H1 (cell line): ENCODE measurements around the gene CFP. TPM values are rescaled to one million over a fixed set of nuclear protein-coding genes. Genes with fewer than 3 reads are reported as not detected.

ENCODE experiments used
- CTCF ChIA-PET: fragments of 300-600 bp; sonication (Branson Sonifier 250); formaldehyde crosslinking; loops from one replicate; lab custom pipeline; 2021; ENCODE audit not compliant: partially characterized antibody; lab: Charles Lee
- POLR2A ChIA-PET: fragments of 300-600 bp; sonication (Branson Sonifier 250); formaldehyde crosslinking; loops from one replicate; lab custom pipeline; 2021; ENCODE audit warnings: inconsistent platforms; ENCODE audit not compliant: partially characterized antibody; lab: Charles Lee
- DNase-seq, 2 experiments: peaks; one replicate each; pipeline versions ENCODE4 v3.0.0 to v3.0.0-alpha.2; 2010 to 2022; ENCODE audit warnings: low spot score in 2 of 2, low read depth in 1 of 2, mixed read lengths in 1 of 2
- FAIRE-seq: peaks from 2 replicates; lab custom pipeline; 2011; peaks lifted over from hg19 to GRCh38; lab: Jason Lieb, UNC
- H2AFZ ChIP-seq: 2 replicates; pipeline ENCODE4 v1.8.1; 2012; ENCODE audit warnings: low read length, inconsistent platforms
- H2AK5ac ChIP-seq: 2 replicates; pipeline ENCODE4 v1.6.1; 2013; ENCODE audit warnings: low read depth, low read length
- H2BK120ac ChIP-seq: replicated peaks from 2 replicates; pipeline ENCODE3; 2013; ENCODE audit warnings: low read depth, low read length, inconsistent platforms
- H2BK12ac ChIP-seq: 2 replicates; pipeline ENCODE4 v1.6.1; 2013; ENCODE audit warnings: low read depth, low read length
- H2BK15ac ChIP-seq: 2 replicates; pipeline ENCODE4 v1.6.1; 2013; ENCODE audit warnings: low read length
- H2BK20ac ChIP-seq: 2 replicates; pipeline ENCODE4 v1.6.1; 2013; ENCODE audit warnings: low read length
- H2BK5ac ChIP-seq: 2 replicates; pipeline ENCODE4 v1.6.1; 2013; ENCODE audit warnings: low read depth, low read length
- H3K14ac ChIP-seq: 2 replicates; pipeline ENCODE4 v1.6.1; 2013; ENCODE audit warnings: inconsistent platforms; ENCODE audit not compliant: insufficient read length
- H3K18ac ChIP-seq: 2 replicates; pipeline ENCODE4 v1.6.1; 2013; ENCODE audit warnings: low read length; ENCODE audit errors: extremely low read depth
- H3K23ac ChIP-seq: 2 replicates; pipeline ENCODE4 v1.6.1; 2013; ENCODE audit warnings: inconsistent platforms; ENCODE audit not compliant: insufficient read length
- H3K23me2 ChIP-seq: 2 replicates; pipeline ENCODE4 v1.6.1; 2013; ENCODE audit warnings: low read depth, low read length
- H3K27ac ChIP-seq: 2 replicates; pipeline ENCODE4 v1.6.1; 2011; ENCODE audit warnings: low read depth, low read length, inconsistent platforms
- H3K27me3 ChIP-seq, 4 experiments: replicated peaks in 1 of 4; 1 replicate in 1 of 4; 2 replicates in 3 of 4; pipeline versions ENCODE4 v1.6.1 to v1.8.1; 2011 to 2013; ENCODE audit warnings: low read length in 3 of 4, mild to moderate bottlenecking in 3 of 4, inconsistent platforms in 2 of 4, mixed read lengths in 2 of 4, moderate library complexity in 1 of 4; ENCODE audit not compliant: control insufficient read depth in 3 of 4, insufficient read depth in 3 of 4; ENCODE audit errors: extremely low read depth in 1 of 4
- H3K36me3 ChIP-seq, 4 experiments: 2 replicates each; pipeline versions ENCODE4 v1.6.1 to v1.8.1; 2011 to 2013; ENCODE audit warnings: mild to moderate bottlenecking in 4 of 4, low read length in 3 of 4, moderate library complexity in 2 of 4, control low read depth in 1 of 4, inconsistent platforms in 1 of 4; ENCODE audit not compliant: insufficient read depth in 4 of 4, control insufficient read depth in 2 of 4
- H3K4ac ChIP-seq: replicated peaks from 2 replicates; pipeline ENCODE3; 2013; ENCODE audit warnings: low read length, low read depth, mixed read lengths, inconsistent platforms; ENCODE audit not compliant: insufficient read length
- H3K4me1 ChIP-seq, 4 experiments: replicated peaks in 1 of 4; 1 replicate in 1 of 4; 2 replicates in 3 of 4; pipeline versions ENCODE4 v1.6.1 to v1.8.1; 2011 to 2013; ENCODE audit warnings: low read length in 3 of 4, inconsistent platforms in 2 of 4, mixed read lengths in 1 of 4; ENCODE audit not compliant: insufficient read depth in 4 of 4, control insufficient read depth in 3 of 4
- H3K4me2 ChIP-seq, 2 experiments: 2 replicates each; pipeline versions ENCODE4 v1.6.1 to v1.8.1; 2011 to 2013; ENCODE audit warnings: low read depth in 2 of 2, low read length in 2 of 2, control low read depth in 1 of 2, inconsistent platforms in 1 of 2, mild to moderate bottlenecking in 1 of 2; ENCODE audit not compliant: insufficient read depth in 1 of 2
- H3K4me3 ChIP-seq, 4 experiments: fragments of 200-600, 300-600 bp in 1 of 4; sonication (generic), shearing (Covaris generic), sonication (Bioruptor Twin) in 1 of 4; 2 replicates each; pipeline versions ENCODE4 v1.5.1 to v1.8.1; 2011 to 2016; ENCODE audit warnings: low read length in 4 of 4, low read depth in 3 of 4, control low read depth in 2 of 4, inconsistent platforms in 2 of 4, mild to moderate bottlenecking in 2 of 4, mixed read lengths in 1 of 4, moderate library complexity in 1 of 4; ENCODE audit not compliant: insufficient read depth in 2 of 4; ENCODE audit errors: extremely low read depth in 1 of 4
- H3K56ac ChIP-seq: replicated peaks from 2 replicates; pipeline ENCODE3; 2013; ENCODE audit warnings: low read depth, mild to moderate bottlenecking, mixed read lengths, low read length, inconsistent platforms; ENCODE audit not compliant: insufficient read length
- H3K79me1 ChIP-seq: 2 replicates; pipeline ENCODE4 v1.6.1; 2013; ENCODE audit warnings: low read depth, low read length, control low read depth
- H3K79me2 ChIP-seq, 2 experiments: 2 replicates each; pipeline versions ENCODE4 v1.6.1 to v1.8.1; 2012 to 2013; ENCODE audit warnings: low read length in 2 of 2, mild to moderate bottlenecking in 2 of 2, inconsistent platforms in 1 of 2; ENCODE audit not compliant: insufficient read depth in 2 of 2, control insufficient read depth in 1 of 2
- H3K9ac ChIP-seq, 4 experiments: replicated peaks in 1 of 4; 1 replicate in 1 of 4; 2 replicates in 3 of 4; pipeline versions ENCODE4 v1.6.1 to v1.8.1; 2011 to 2013; ENCODE audit warnings: low read depth in 3 of 4, low read length in 3 of 4, control low read depth in 2 of 4, mild to moderate bottlenecking in 2 of 4, moderate library complexity in 2 of 4, inconsistent platforms in 1 of 4; ENCODE audit errors: extremely low read depth in 1 of 4
- H3K9me3 ChIP-seq, 2 experiments: 2 replicates each; pipeline versions ENCODE4 v1.6.1 to v1.8.1; 2012 to 2013; ENCODE audit warnings: mild to moderate bottlenecking in 2 of 2, moderate library complexity in 2 of 2, control low read depth in 1 of 2, inconsistent platforms in 1 of 2, low read depth in 1 of 2, low read length in 1 of 2, mixed read lengths in 1 of 2; ENCODE audit not compliant: insufficient read depth in 2 of 2
- H4K20me1 ChIP-seq, 2 experiments: replicated peaks in 1 of 2; 2 replicates each; pipeline versions ENCODE3 to v1.8.1; 2011 to 2013; ENCODE audit warnings: inconsistent platforms in 2 of 2, low read length in 2 of 2, mild to moderate bottlenecking in 1 of 2; ENCODE audit not compliant: insufficient read depth in 2 of 2, control insufficient read depth in 1 of 2
- H4K5ac ChIP-seq: 2 replicates; pipeline ENCODE4 v1.6.1; 2013; ENCODE audit warnings: low read length, low read depth, mixed read lengths, inconsistent platforms; ENCODE audit not compliant: insufficient read length
- H4K8ac ChIP-seq: 2 replicates; pipeline ENCODE4 v1.8.0; 2013; ENCODE audit warnings: mild to moderate bottlenecking, moderate library complexity, low read length, inconsistent platforms; ENCODE audit not compliant: insufficient read depth; ENCODE audit errors: extremely low read depth
- H4K91ac ChIP-seq: replicated peaks from 2 replicates; pipeline ENCODE3; 2013; ENCODE audit warnings: low read length, mixed read lengths, inconsistent platforms; ENCODE audit not compliant: insufficient read length
- EGR1 ChIP-seq: IDR thresholded peaks from 2 replicates; pipeline ENCODE4 v1.6.1; 2011; ENCODE audit warnings: low read depth, low read length, borderline replicate concordance
- WGBS, 2 experiments: shearing (Covaris generic) in 1 of 2; methylation state at CpG; one replicate each; pipeline versions ENCODE4 v1.1.6 to v1.1.7; 2013 to 2015; ENCODE audit warnings: low lambda C conversion rate in 2 of 2, mixed read lengths in 2 of 2, inconsistent platforms in 1 of 2, low coverage in 1 of 2, missing lambda C conversion rate in 1 of 2; ENCODE audit not compliant: insufficient replicate concordance in 2 of 2, insufficient coverage in 1 of 2, insufficient read length in 1 of 2; ENCODE audit errors: extremely low coverage in 1 of 2, missing lambda C conversion rate in 1 of 2; 5-methylcytosine and 5-hydroxymethylcytosine counted together
- polyA plus RNA-seq, 7 experiments: library from polyadenylated mRNA; depleted of rRNA in 3 of 7; stranded (reverse) in 5 of 7; unstranded in 2 of 7; fragments of >200 nt in 5 of 7; fragments of 200-250 nt in 2 of 7; gene quantifications; 1 replicate in 5 of 7; 2 replicates in 1 of 7; 4 replicates in 1 of 7; pipeline versions ENCODE4 v1.2.1 to v1.2.3, GENCODE V29; 2011 to 2013; ENCODE audit warnings: missing spikeins in 2 of 7, mixed read lengths in 2 of 7
- total RNA-seq: library from RNA; stranded (reverse); fragmentation: NEBNext Ultra II Directional; extraction: Animal tissue kit (Norgen Biotek cat#: 25700); gene quantifications from 2 replicates; pipeline ENCODE4 v1.2.1, GENCODE V29; 2021

Gene CFP
- total and polyA plus RNA-seq, 2 of the 8 experiments (the other 6 are each of a cell fraction or from before 2014, with no cell fraction given) = 0.76 to 2.2 TPM

DNA sequence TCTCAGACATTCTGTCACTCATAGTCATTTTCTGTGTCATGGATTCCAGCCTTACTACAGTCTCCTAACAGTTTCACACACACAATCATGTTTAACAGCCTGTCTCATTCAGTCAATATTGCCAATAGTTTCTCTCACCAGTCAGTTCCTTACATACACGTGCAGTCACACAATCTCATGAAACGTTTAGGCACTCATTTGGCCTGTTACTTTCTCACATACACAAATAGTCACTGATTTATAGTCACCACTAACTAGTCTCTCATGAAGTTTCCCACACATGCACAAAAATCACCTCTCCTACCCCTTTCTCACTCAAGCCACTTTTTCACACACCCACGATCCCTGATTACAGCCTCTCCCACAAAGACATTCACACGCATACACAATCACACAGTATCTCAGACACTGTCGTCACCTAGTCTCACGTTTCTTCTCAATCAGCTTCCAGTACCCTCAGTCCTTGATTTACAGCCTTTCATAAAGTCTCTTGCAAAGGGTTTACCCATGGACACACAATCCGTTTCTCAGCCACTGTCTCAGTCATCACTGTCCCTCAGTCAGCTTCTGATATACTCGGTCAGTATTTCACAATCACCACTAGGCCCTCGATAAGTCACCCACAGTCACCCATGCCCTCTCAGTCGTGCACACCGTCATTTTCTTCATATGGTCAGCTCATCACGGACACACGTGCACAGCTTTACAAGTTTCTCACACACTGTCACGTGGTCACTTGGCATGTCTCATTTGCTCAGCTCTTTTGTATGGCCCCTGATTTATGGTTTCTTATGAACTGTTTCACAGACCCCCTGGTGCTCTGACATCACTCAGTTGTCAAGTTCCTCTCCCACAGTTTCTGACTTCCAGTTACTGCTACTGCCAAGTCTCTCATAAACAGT, 4.2 kb upstream of the CFP start:
- Histone ChIP-seq H4K91ac (no peak overlapping the region), H3K4ac (no peak overlapping the region), H3K56ac (no peak overlapping the region), H3K23ac (no peak overlapping the region), H3K14ac (no peak overlapping the region), H2BK12ac (no peak overlapping the region), H3K27me3 (no peaks in the 10 kb centered on the region), H4K5ac (no peak overlapping the region), H2BK15ac (no peak overlapping the region), H3K9ac (no peak overlapping the region), H3K27ac (no peak overlapping the region), H2AK5ac (no peak overlapping the region), H3K4me2 (no peak overlapping the region), H3K79me1 (no peaks in the 10 kb centered on the region), H4K20me1 (no peaks in the 10 kb centered on the region), H3K36me3 (peaks cover 0 to 19% (median 8%) of the 10 kb centered on the region in 4 experiments; a peak in 5 of 8 replicates), H2AFZ (no peak overlapping the region), H2BK20ac (no peak overlapping the region), H3K9me3 (no peaks in the 10 kb centered on the region), H3K79me2 (no peaks in the 10 kb centered on the region), H2BK5ac (no peak overlapping the region), H3K4me1 (peaks cover 0 to 3% (median 0%) of the 10 kb centered on the region in 4 experiments; a peak in 3 of 7 replicates), H3K23me2 (no peaks in the 10 kb centered on the region; the same call in 1 of the 2 replicates), H2BK120ac (no peak overlapping the region), H3K18ac (no peak overlapping the region), H3K4me3 (no peak overlapping the region), H4K8ac (no peak overlapping the region)
- 86% methylated on average over 14 of the region's 14 CpGs; no CpG with 5 or more reads in 1 of the 2 experiments for WGBS, 2 experiments
- TF ChIP-seq EGR1 = no peak
- POLR2A ChIA-PET = interaction anchor here (1.1 to 1.5 kb wide), 2 partner anchors 10 to 60 kb away, joined by 3 to 4 read pairs; no protein-coding TSS in a partner anchor
- FAIRE-seq (no peak), DNase-seq (no peak)
- CTCF ChIA-PET = interaction anchor here (2.9 kb wide), 1 partner anchor 10 kb away, joined by 15 read pairs; no protein-coding TSS in a partner anchor
